HCT116 (cell line): Measurements from ENCODE around the gene VSNL1. TPM values are rescaled to one million over a fixed set of nuclear protein-coding genes. Genes with fewer than 3 reads are reported as not detected.

Experiments used
- ATAC-seq: fragments of 200-7000 bp; cut with Tn5 transposase; 2 replicates; pipeline ENCODE4 v1.9.1; 2020; ENCODE audit warnings: mild to moderate bottlenecking, moderate library complexity
- BruUV-seq: library from RNA; stranded (reverse); fragments of 400-500 nt; replicated peaks from 2 replicates; lab custom pipeline; 2021; lab: Mats Ljungman, UMichigan
- CTCF ChIA-PET: fragments of 300-600 bp; sonication (Branson Sonifier 250); formaldehyde crosslinking; loops from one replicate; lab custom pipeline; 2021; ENCODE audit warnings: antibody characterized with exemption; lab: Charles Lee
- POLR2A ChIA-PET: fragments of 300-600, 350-600 bp; sonication (Branson Sonifier 250); formaldehyde crosslinking; loops from one replicate; lab custom pipeline; 2021; ENCODE audit warnings: antibody characterized with exemption; lab: Charles Lee
- RAD21 ChIA-PET, 2 experiments: fragments of 300-600 bp; sonication (Branson Sonifier 250); formaldehyde crosslinking; loops; one replicate each; lab custom pipeline; 2023; ENCODE audit warnings: low total read pairs in 2 of 2; ENCODE audit not compliant: uncharacterized antibody in 2 of 2, unreplicated experiment in 2 of 2, low non-redundant PET in 1 of 2; lab: Charles Lee
- DNase-seq: peaks from one replicate; pipeline ENCODE4 v3.0.0-alpha.2; 2010; ENCODE audit warnings: low read depth, low spot score
- H2AFZ ChIP-seq: fragments of 200-600 bp; shearing (Covaris generic), sonication (generic); 2 replicates; pipeline ENCODE4 v1.6.1; 2017; ENCODE audit warnings: low read depth, mixed run types, mixed read lengths, antibody characterized with exemption, low read length; ENCODE audit not compliant: poor library complexity, severe bottlenecking
- H3K27ac ChIP-seq: 2 replicates; pipeline ENCODE4 v1.5.1; 2012; ENCODE audit warnings: low read depth, low read length
- H3K27me3 ChIP-seq: fragments of 200-600 bp; sonication (generic); 2 replicates; pipeline ENCODE4 v1.6.1; 2016; ENCODE audit warnings: mixed run types, low read length, mixed read lengths; ENCODE audit not compliant: insufficient read depth
- H3K36me3 ChIP-seq, 2 experiments: fragments of 200-500 bp in 1 of 2; fragments of 200-600 bp in 1 of 2; sonication (Bioruptor generic) in 1 of 2; sonication (generic) in 1 of 2; 2 replicates each; pipeline versions ENCODE4 v1.5.1 to v1.6.1; 2014 to 2016; ENCODE audit warnings: low read length in 2 of 2, inconsistent platforms in 1 of 2, mixed read lengths in 1 of 2, mixed run types in 1 of 2; ENCODE audit not compliant: insufficient read depth in 2 of 2, control insufficient read depth in 1 of 2
- H3K4me1 ChIP-seq, 2 experiments: fragments of 200-600 bp in 1 of 2; sonication (generic) in 1 of 2; 2 replicates each; pipeline versions ENCODE4 v1.5.1 to v1.6.1; 2012 to 2017; ENCODE audit warnings: low read length in 2 of 2, inconsistent platforms in 1 of 2, mild to moderate bottlenecking in 1 of 2, mixed read lengths in 1 of 2, mixed run types in 1 of 2, moderate library complexity in 1 of 2; ENCODE audit not compliant: insufficient read depth in 2 of 2, control insufficient read depth in 1 of 2
- H3K4me2 ChIP-seq: fragments of 200-600 bp; sonication (generic); 2 replicates; pipeline ENCODE4 v1.6.1; 2017; ENCODE audit warnings: mixed run types, low read length, mixed read lengths
- H3K4me3 ChIP-seq, 2 experiments: fragments of 200-600 bp in 1 of 2; sonication (generic) in 1 of 2; replicated peaks in 1 of 2; 2 replicates each; pipeline ENCODE4 v1.5.1; 2011 to 2016; ENCODE audit warnings: low read length in 2 of 2, control low read depth in 1 of 2, low read depth in 1 of 2, mild to moderate bottlenecking in 1 of 2, mixed read lengths in 1 of 2, mixed run types in 1 of 2
- H3K79me2 ChIP-seq: fragments of 200-600 bp; sonication (generic); 2 replicates; pipeline ENCODE4 v1.6.1; 2017; ENCODE audit warnings: mild to moderate bottlenecking, mixed run types, low read length, moderate library complexity, mixed read lengths; ENCODE audit not compliant: insufficient read depth
- H3K9ac ChIP-seq: fragments of 200-600 bp; sonication (generic); 2 replicates; pipeline ENCODE4 v1.6.1; 2016; ENCODE audit warnings: low read length, mixed read lengths
- H3K9me2 ChIP-seq: fragments of 200-600 bp; sonication (generic), shearing (Covaris generic); 2 replicates; pipeline ENCODE4 v1.6.1; 2017; ENCODE audit warnings: mixed run types, mild to moderate bottlenecking, moderate library complexity; ENCODE audit not compliant: insufficient read depth
- H3K9me3 ChIP-seq, 2 experiments: fragments of 200-500 bp in 1 of 2; fragments of 200-600 bp in 1 of 2; sonication (Bioruptor generic) in 1 of 2; sonication (generic) in 1 of 2; 2 replicates each; pipeline ENCODE4 v1.6.1; 2014 to 2017; ENCODE audit warnings: low read length in 2 of 2, mixed read lengths in 2 of 2, inconsistent platforms in 1 of 2, low read depth in 1 of 2, mild to moderate bottlenecking in 1 of 2, mixed run types in 1 of 2, moderate library complexity in 1 of 2; ENCODE audit not compliant: control insufficient read depth in 1 of 2, insufficient read depth in 1 of 2
- H4K20me1 ChIP-seq: fragments of 200-600 bp; sonication (generic), shearing (Covaris generic); 2 replicates; pipeline ENCODE4 v1.6.1; 2017; ENCODE audit warnings: mixed run types, mild to moderate bottlenecking, moderate library complexity; ENCODE audit not compliant: insufficient read depth
- CEBPB ChIP-seq: IDR thresholded peaks from 2 replicates; pipeline ENCODE4 v1.6.1; 2012; ENCODE audit warnings: low read depth
- EGR1 ChIP-seq: IDR thresholded peaks from 2 replicates; pipeline ENCODE4 v1.6.1; 2012; ENCODE audit warnings: low read depth
- JUND ChIP-seq: IDR thresholded peaks from 2 replicates; pipeline ENCODE4 v1.6.1; 2012
- POLR2AphosphoS5 ChIP-seq: IDR thresholded peaks from 2 replicates; pipeline ENCODE4 v1.6.1; 2011; ENCODE audit warnings: mild to moderate bottlenecking, low read depth, low read length, moderate library complexity
- RAD21 ChIP-seq: IDR thresholded peaks from 2 replicates; pipeline ENCODE4 v1.6.1; 2012; ENCODE audit warnings: low read depth, mild to moderate bottlenecking
- SIN3A ChIP-seq: IDR thresholded peaks from 2 replicates; pipeline ENCODE4 v1.6.1; 2012; ENCODE audit warnings: low read depth
- SP1 ChIP-seq: IDR thresholded peaks from 2 replicates; pipeline ENCODE4 v1.6.1; 2012; ENCODE audit warnings: low read depth
- YY1 ChIP-seq: IDR thresholded peaks from 2 replicates; pipeline ENCODE4 v1.6.1; 2011; ENCODE audit warnings: low read length, low read depth, moderate library complexity, mild to moderate bottlenecking; ENCODE audit not compliant: insufficient replicate concordance; ENCODE audit errors: extremely low read depth
- ZFX ChIP-seq: fragments of 450-650 bp; IDR thresholded peaks from 2 replicates; pipeline ENCODE4 v1.6.1; 2017
- intact Hi-C: fragments of 100-400 bp; cut with micrococcal nuclease; formaldehyde crosslinking; loops from 2 replicates; pipeline ENCODE4 v1.10.0; 2022
- total RNA-seq: library from RNA; stranded (reverse); gene quantifications from one replicate; pipeline ENCODE4 v1.2.1, GENCODE V29; 2021; ENCODE audit not compliant: unreplicated experiment
- TF ChIP-seq, protein P1 (sequence below): IDR thresholded peaks from 2 replicates; pipeline ENCODE4 v1.6.1; 2012
- TF ChIP-seq, protein P2 (sequence below): IDR thresholded peaks from 2 replicates; pipeline ENCODE4 v1.6.1; 2012

VSNL1 gene
- total RNA-seq, 1 experiment from 2014 or later = 4.6 TPM

GRCh38 chr2:17538022-17538843 lies 2.3 kb upstream of the VSNL1 start:
- H4K20me1 ChIP-seq = no peaks in the 10 kb centered on the region
- H3K36me3 ChIP-seq = no peaks in the 10 kb centered on the region
- H2AFZ ChIP-seq = peak overlapping the region; percentile 46
- TSS peak; percentile 34 for BruUV-seq
- H3K27ac ChIP-seq = peak overlapping the region; percentile 58
- H3K4me3 ChIP-seq = peak overlapping the region; percentile 47 to 65
- H3K79me2 ChIP-seq = no peaks in the 10 kb centered on the region
- H3K27me3 ChIP-seq = no peaks in the 10 kb centered on the region; the same call in 1 of the 2 replicates
- ATAC-seq (peak; percentile 10), DNase-seq (peak; percentile 19)
- H3K4me2 ChIP-seq = peak overlapping the region; percentile 82
- H3K9me2 ChIP-seq = no peaks in the 10 kb centered on the region
- no peaks in the 10 kb centered on the region for H3K9me3 ChIP-seq
- TF ChIP-seq JUND = no peak
- peak; percentile 51; the same call in 1 of the 2 replicates for TF ChIP-seq EGR1
- ChIA-PET RAD21 (no interaction called here), CTCF (no interaction called here), POLR2A (no interaction called here)
- H3K4me1 ChIP-seq = peaks cover 7 to 40% of the 10 kb centered on the region in 2 experiments; a peak in 3 of 4 replicates
- intact Hi-C loops = no loop called here
- H3K9ac ChIP-seq = peak overlapping the region; percentile 68

GRCh38 chr2:17538844-17539554 lies 1.5 kb upstream of the VSNL1 start:
- H3K79me2 ChIP-seq = no peaks in the 10 kb centered on the region
- no peaks in the 10 kb centered on the region for H3K36me3 ChIP-seq
- H3K4me1 ChIP-seq = peaks cover 10 to 48% of the 10 kb centered on the region in 2 experiments; a peak in 3 of 4 replicates
- H3K4me2 ChIP-seq = peak overlapping the region; percentile 82
- peak; percentile 58 for ATAC-seq
- ChIA-PET POLR2A (interaction anchor here (1.1 to 1.2 kb wide), 2 partner anchors 8 to 83 kb away, joined by 3 to 4 read pairs; no protein-coding TSS in a partner anchor), CTCF (interaction anchor here (1.8 kb wide), 1 partner anchor 132 kb away, joined by 6 read pairs; no protein-coding TSS in a partner anchor), RAD21 (no interaction called here)
- peak overlapping the region; percentile 92 for H2AFZ ChIP-seq
- intact Hi-C loops = no loop called here
- no TSS peak for BruUV-seq
- H4K20me1 ChIP-seq = no peaks in the 10 kb centered on the region
- peak; percentile 92 for TF ChIP-seq CEBPB
- TF ChIP-seq, protein P1, sequence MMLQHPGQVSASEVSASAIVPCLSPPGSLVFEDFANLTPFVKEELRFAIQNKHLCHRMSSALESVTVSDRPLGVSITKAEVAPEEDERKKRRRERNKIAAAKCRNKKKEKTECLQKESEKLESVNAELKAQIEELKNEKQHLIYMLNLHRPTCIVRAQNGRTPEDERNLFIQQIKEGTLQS = no peak
- TF ChIP-seq SP1 = peak; percentile 86
- TF ChIP-seq SIN3A = peak; percentile 72; the same call in 1 of the 2 replicates
- TF ChIP-seq, protein P2, sequence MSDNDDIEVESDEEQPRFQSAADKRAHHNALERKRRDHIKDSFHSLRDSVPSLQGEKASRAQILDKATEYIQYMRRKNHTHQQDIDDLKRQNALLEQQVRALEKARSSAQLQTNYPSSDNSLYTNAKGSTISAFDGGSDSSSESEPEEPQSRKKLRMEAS = peak; percentile 80
- peak; percentile 71 for TF ChIP-seq YY1
- TF ChIP-seq ZFX = no peak
- 0 out of 2 replicates have a peak, but pooled peaks have one; percentile 4 for TF ChIP-seq RAD21
- TF ChIP-seq POLR2AphosphoS5 = peak; percentile 77
- peak; percentile 57; the same call in 1 of the 2 replicates for TF ChIP-seq JUND
- peak overlapping the region; percentile 47 to 65 for H3K4me3 ChIP-seq
- H3K27ac ChIP-seq = peak overlapping the region; percentile 58
- H3K9ac ChIP-seq = peak overlapping the region; percentile 68
- DNase-seq = peak; percentile 54
- no peaks in the 10 kb centered on the region for H3K9me3 ChIP-seq
- no peaks in the 10 kb centered on the region; the same call in 1 of the 2 replicates for H3K27me3 ChIP-seq
- no peaks in the 10 kb centered on the region for H3K9me2 ChIP-seq
